Astrocyte of the spinal cord (primary cell): Measurements from ENCODE around the gene RAB1B.
A peak's percentile ranks its signal among the peaks of the same experiment; 100 is the strongest.

Source experiments
- DNase-seq: peaks from one replicate; pipeline ENCODE4 v3.0.0; 2011; ENCODE audit warnings: low read depth, low spot score
- H3K4me3 ChIP-seq: 2 replicates; pipeline ENCODE4 v1.5.1; 2011; ENCODE audit warnings: low read depth, mild to moderate bottlenecking, low read length, moderate library complexity
- in situ Hi-C: cut with HindIII; loops from 2 replicates; pipeline ENCODE4 v1.10.0; 2017; ENCODE audit warnings: low sequenced_read_pairs
- TF ChIP-seq, protein P1 (sequence below): IDR thresholded peaks from 2 replicates; pipeline ENCODE4 v1.5.1; 2012; ENCODE audit warnings: low read depth, mild to moderate bottlenecking, low read length, inconsistent platforms

RAB1B gene

GRCh38 chr11:66264914-66265313, 3.5 kb upstream of the RAB1B start:
- no peak for DNase-seq
- TF ChIP-seq, protein P1, sequence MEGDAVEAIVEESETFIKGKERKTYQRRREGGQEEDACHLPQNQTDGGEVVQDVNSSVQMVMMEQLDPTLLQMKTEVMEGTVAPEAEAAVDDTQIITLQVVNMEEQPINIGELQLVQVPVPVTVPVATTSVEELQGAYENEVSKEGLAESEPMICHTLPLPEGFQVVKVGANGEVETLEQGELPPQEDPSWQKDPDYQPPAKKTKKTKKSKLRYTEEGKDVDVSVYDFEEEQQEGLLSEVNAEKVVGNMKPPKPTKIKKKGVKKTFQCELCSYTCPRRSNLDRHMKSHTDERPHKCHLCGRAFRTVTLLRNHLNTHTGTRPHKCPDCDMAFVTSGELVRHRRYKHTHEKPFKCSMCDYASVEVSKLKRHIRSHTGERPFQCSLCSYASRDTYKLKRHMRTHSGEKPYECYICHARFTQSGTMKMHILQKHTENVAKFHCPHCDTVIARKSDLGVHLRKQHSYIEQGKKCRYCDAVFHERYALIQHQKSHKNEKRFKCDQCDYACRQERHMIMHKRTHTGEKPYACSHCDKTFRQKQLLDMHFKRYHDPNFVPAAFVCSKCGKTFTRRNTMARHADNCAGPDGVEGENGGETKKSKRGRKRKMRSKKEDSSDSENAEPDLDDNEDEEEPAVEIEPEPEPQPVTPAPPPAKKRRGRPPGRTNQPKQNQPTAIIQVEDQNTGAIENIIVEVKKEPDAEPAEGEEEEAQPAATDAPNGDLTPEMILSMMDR, result peak; percentile 50

DNA sequence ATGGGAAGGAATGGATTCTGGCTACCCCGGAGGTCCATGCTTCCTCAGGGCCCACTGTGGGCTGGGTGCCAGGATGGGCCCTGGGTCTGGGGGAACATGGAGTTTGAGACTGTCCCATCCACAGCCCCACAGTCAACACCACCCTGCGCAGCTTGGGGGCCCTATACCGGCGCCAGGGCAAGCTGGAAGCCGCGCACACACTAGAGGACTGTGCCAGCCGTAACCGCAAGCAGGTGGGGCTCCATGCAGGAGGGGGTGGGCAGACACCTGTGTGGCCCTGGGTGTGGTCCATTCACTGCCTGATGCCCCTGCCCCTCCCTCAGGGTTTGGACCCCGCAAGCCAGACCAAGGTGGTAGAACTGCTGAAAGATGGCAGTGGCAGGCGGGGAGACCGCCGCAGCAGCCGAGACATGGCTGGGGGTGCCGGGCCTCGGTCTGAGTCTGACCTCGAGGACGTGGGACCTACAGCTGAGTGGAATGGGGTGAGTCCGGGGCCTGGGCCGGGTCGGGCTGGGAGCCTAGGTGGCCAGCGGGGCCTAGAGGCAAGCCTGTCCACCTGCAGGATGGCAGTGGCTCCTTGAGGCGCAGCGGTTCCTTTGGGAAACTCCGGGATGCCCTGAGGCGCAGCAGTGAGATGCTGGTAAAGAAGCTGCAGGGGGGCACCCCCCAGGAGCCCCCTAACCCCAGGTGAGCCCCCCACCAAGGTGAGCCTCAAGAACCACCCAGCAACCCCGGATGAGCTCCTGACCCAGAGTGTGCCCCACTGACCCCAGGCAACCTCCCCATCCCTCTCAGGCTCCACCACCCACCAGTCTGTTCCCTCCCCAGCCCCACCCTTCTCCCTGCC, 2.7 kb upstream of the RAB1B start:
- in situ Hi-C loops, result no loop called here
- TF ChIP-seq, protein P1, result no peak

More at GRCh38 chr11:66264914-66265313, 3.5 kb upstream of the RAB1B start:
- in situ Hi-C loops, result no loop called here
- no peak overlapping the region for H3K4me3 ChIP-seq

GRCh38 chr11:66266378-66267038, 1.9 kb upstream of the RAB1B start:
- peak overlapping the region; percentile 66 for H3K4me3 ChIP-seq

More for the DNA sequence above, 2.7 kb upstream of the RAB1B start:
- H3K4me3 ChIP-seq, result no peak overlapping the region
- no peak for DNase-seq

DNA sequence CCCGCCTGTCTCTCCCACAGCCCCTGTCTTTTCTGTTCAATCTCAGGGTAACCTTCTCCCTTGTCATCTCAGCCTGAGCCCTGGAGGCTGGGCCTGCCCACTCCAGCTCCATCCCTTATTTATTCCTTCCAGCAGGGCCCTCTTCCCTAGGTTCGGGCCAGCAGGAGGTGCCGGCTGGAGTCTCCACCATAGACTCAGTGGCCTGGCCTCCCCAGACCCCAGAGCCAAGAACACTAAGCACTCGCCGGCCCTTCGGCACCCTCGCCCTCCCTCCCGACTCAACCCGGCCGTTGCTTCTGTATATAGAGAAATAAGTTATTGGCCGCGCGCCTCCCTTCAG, 1.4 kb upstream of the RAB1B start:
- DNase-seq, result no peak
- TF ChIP-seq, protein P1, result no peak
- H3K4me3 ChIP-seq, result peak overlapping the region; percentile 66
- in situ Hi-C loops, result no loop called here

More at GRCh38 chr11:66266378-66267038, 1.9 kb upstream of the RAB1B start:
- TF ChIP-seq, protein P1, result no peak
- DNase-seq, result no peak
- in situ Hi-C loops, result no loop called here

DNA sequence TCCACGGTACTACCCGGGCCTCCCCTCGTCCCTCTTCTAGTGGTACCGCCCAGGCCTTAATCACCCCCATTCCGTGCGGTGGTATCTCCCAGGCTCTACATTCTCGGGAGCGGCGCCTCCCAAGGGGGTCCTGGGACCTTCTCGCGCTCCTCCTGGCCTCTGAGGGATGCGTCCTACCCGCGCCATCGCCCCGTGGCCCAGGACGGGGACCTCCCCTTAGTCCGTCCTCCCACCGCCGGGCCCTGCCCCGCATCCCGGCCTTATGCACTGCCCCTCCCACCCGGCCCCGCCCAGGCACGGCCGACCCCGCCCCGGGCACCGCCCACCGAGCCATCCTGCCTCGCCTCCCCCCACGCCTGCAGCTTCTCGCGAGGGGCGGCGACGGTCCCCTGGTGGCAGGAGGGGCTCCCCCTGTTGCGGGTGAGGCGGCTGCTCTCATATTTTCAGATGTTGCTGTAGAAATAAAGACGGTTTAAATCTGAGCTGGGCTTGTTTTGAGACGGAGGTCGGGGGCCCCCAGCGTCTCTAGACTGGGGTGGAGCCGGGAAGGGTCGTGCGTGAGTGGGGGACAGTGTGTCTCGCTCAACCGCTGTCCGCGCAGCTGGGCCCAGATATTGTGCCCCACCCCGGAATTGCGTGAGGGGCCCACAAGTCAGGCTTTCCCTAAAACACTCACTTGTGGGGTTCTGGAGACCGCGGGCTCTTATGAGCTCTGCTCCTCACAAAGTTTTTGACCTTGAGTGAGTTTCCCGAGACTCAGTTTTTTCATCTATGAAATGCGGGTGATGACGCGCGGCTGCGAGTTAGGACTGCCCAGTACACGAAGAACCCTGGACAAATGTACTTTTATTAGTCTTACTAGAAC, 828 bp upstream of the RAB1B start:
- H3K4me3 ChIP-seq, result peak overlapping the region; percentile 66
- in situ Hi-C loops, result no loop called here
- TF ChIP-seq, protein P1, result no peak
- DNase-seq, result peak; percentile 90
